ENCODE data around the gene KLF3. TPM values are rescaled to one million over a fixed set of nuclear protein-coding genes. Genes with fewer than 3 reads are reported as not detected.

The KLF3 gene
- total RNA-seq, 1 experiment from 2014 or later: 29.0 TPM

GRCh38 chr4:38694330-38694729 lies 30.3 kb downstream of the KLF3 start:
- H4K20me1 ChIP-seq (ENCODE audit: control insufficient read depth, insufficient read depth, insufficient read length): no peaks in the 10 kb centered on the region

More at GRCh38 chr4:38694330-38694729, 30.3 kb downstream of the KLF3 start:
- H2AK5ac ChIP-seq (ENCODE audit: insufficient read length, low read length): no peak overlapping the region
- no peaks in the 10 kb centered on the region for H3K27me3 ChIP-seq (ENCODE audit: insufficient read depth, low read length)
- H2BK20ac ChIP-seq (ENCODE audit: low read depth, low read length, poor library complexity, severe bottlenecking): no peak overlapping the region
- no peak for TF ChIP-seq CTCF (conservative IDR thresholded peaks at IDR 0.05)
- H3K79me2 ChIP-seq (ENCODE audit: insufficient read depth, low read length): no peaks in the 10 kb centered on the region
- Mint-ChIP-seq H3K27ac (peak overlapping the region in 1 of 3 experiments; percentile 27; a peak in 2 of 7 replicates), H3K36me3 (ENCODE audit: insufficient read depth in 1 of 3, low read depth in 3 of 3) (peaks cover 45 to 76% (median 53%) of the 10 kb centered on the region in 3 experiments), H3K27me3 (ENCODE audit: low read depth) (no peaks in the 10 kb centered on the region), H3K4me1 (peaks cover 13 to 21% of the 10 kb centered on the region in 2 experiments), H3K9me3 (no peaks in the 10 kb centered on the region), H3K4me3 (no peak overlapping the region)
- no peak overlapping the region for H2AFZ ChIP-seq (ENCODE audit: low read length)
- no peak overlapping the region for H2BK120ac ChIP-seq (ENCODE audit: low read depth, low read length, poor library complexity, severe bottlenecking)
- no peak overlapping the region for H3K56ac ChIP-seq (ENCODE audit: insufficient read length, low read depth, low read length)
- H4K5ac ChIP-seq (ENCODE audit: insufficient read length, low read depth, low read length): no peak overlapping the region
- no peak overlapping the region for H2BK15ac ChIP-seq (ENCODE audit: low read depth, low read length)
- H3K79me1 ChIP-seq (ENCODE audit: insufficient read depth, low read depth, low read length, poor library complexity, severe bottlenecking): no peaks in the 10 kb centered on the region
- WGBS (ENCODE audit: extremely low coverage, insufficient read length, low lambda C conversion rate): no CpG with 5 or more reads among the region's 3 CpGs
- H3K9me3 ChIP-seq (ENCODE audit: control insufficient read depth, low read depth, low read length): no peaks in the 10 kb centered on the region
- no peak overlapping the region for H2BK12ac ChIP-seq (ENCODE audit: insufficient read length, low read depth, low read length)
- H3K4me1 ChIP-seq (ENCODE audit: insufficient read depth, low read length): no peaks in the 10 kb centered on the region
- no peak overlapping the region for H3T11ph ChIP-seq (ENCODE audit: low read length)
- H3K23me2 ChIP-seq (ENCODE audit: insufficient read length, low read depth, low read length, poor library complexity, severe bottlenecking): no peaks in the 10 kb centered on the region
- no peak overlapping the region for H3K4ac ChIP-seq (ENCODE audit: low read depth, low read length)
- H2BK5ac ChIP-seq (ENCODE audit: insufficient read length, low read length): no peak overlapping the region
- H4K91ac ChIP-seq (ENCODE audit: insufficient read length, low read depth, low read length): no peak overlapping the region
- no peak overlapping the region for H3K9ac ChIP-seq (ENCODE audit: extremely low read depth, insufficient read length, low read length)
- H3K14ac ChIP-seq (ENCODE audit: insufficient read depth, low read length): no peak overlapping the region
- no peak overlapping the region for H4K8ac ChIP-seq (replicated peaks; ENCODE audit: insufficient read length, low read depth, low read length)
- no peak overlapping the region for H3K27ac ChIP-seq (ENCODE audit: insufficient read length, low read depth, low read length)
- H3K23ac ChIP-seq (ENCODE audit: insufficient read length, low read depth, low read length): no peak overlapping the region
- no peak for DNase-seq
- H3K4me2 ChIP-seq (ENCODE audit: insufficient read depth, insufficient read length, low read length): no peak overlapping the region
- H3K18ac ChIP-seq (ENCODE audit: insufficient read length, low read depth, low read length): no peak overlapping the region
